HepG2 (cell line): ENCODE data around the gene PLA2G4A. TPM values are rescaled to one million over a fixed set of nuclear protein-coding genes. Genes with fewer than 3 reads are reported as not detected.

Experiments
- ATAC-seq: fragments of 200-7000 bp; cut with Tn5 transposase; 3 replicates; pipeline ENCODE4 v1.9.1; 2020; ENCODE audit warnings: mild to moderate bottlenecking, moderate library complexity
- BruUV-seq: library from RNA; stranded (reverse); fragments of 400-500 nt; replicated peaks from 2 replicates; lab custom pipeline; 2021; lab: Mats Ljungman, UMichigan
- CTCF ChIA-PET: fragments of 300-600 bp; formaldehyde crosslinking; extraction: SDS; loops from one replicate; lab custom pipeline; 2021; ENCODE audit warnings: low total read pairs, inconsistent platforms, low intra/inter-chr PET ratio; lab: Yijun Ruan, JAX
- POLR2A ChIA-PET: fragments of 350-600 bp; sonication (Branson Sonifier 250); formaldehyde crosslinking; loops from one replicate; lab custom pipeline; 2020; ENCODE audit warnings: antibody characterized with exemption, inconsistent platforms; lab: Yijun Ruan, JAX
- DNase-seq: peaks from one replicate; pipeline ENCODE4 v3.0.0-alpha.2; 2015; ENCODE audit warnings: low spot score
- FAIRE-seq: peaks from 3 replicates; lab custom pipeline; 2011; peaks lifted over from hg19 to GRCh38; lab: Jason Lieb, UNC
- H2AFZ ChIP-seq: one replicate; pipeline ENCODE4 v1.6.1; 2011; ENCODE audit warnings: low read length, inconsistent platforms
- H3K27ac ChIP-seq: fragments of 300-600 bp; 3 replicates; pipeline ENCODE4 v1.8.0; 2011; ENCODE audit warnings: mixed run types, mild to moderate bottlenecking, mixed read lengths, low read length, inconsistent platforms; ENCODE audit not compliant: insufficient read depth; ENCODE audit errors: extremely low read length
- H3K27me3 ChIP-seq, 2 experiments: fragments of 200-600 bp in 1 of 2; 2 replicates in 1 of 2; 3 replicates in 1 of 2; pipeline versions ENCODE4 v1.6.0 to v1.8.0; 2011; ENCODE audit warnings: low read length in 2 of 2, mild to moderate bottlenecking in 2 of 2, moderate library complexity in 2 of 2, inconsistent platforms in 1 of 2; ENCODE audit not compliant: insufficient read depth in 2 of 2, control insufficient read depth in 1 of 2
- H3K36me3 ChIP-seq, 2 experiments: fragments of 200-600 bp in 1 of 2; replicated peaks in 1 of 2; 2 replicates in 1 of 2; 3 replicates in 1 of 2; pipeline versions ENCODE4 v1.5.1 to v1.8.0; 2011; ENCODE audit warnings: low read length in 2 of 2, inconsistent platforms in 1 of 2; ENCODE audit not compliant: insufficient read depth in 2 of 2, control insufficient read depth in 1 of 2
- H3K4me1 ChIP-seq: 2 replicates; pipeline ENCODE4 v1.5.1; 2012; ENCODE audit warnings: low read length, inconsistent platforms; ENCODE audit not compliant: insufficient read depth
- H3K4me2 ChIP-seq: 2 replicates; pipeline ENCODE4 v1.6.0; 2011; ENCODE audit warnings: low read depth, low read length, inconsistent platforms
- H3K4me3 ChIP-seq, 3 experiments: fragments of 200-600 bp in 1 of 3; sonication (generic), shearing (Covaris generic) in 1 of 3; replicated peaks in 1 of 3; 2 replicates each; pipeline ENCODE4 v1.5.1; 2011 to 2016; ENCODE audit warnings: low read length in 3 of 3, inconsistent platforms in 2 of 3, low read depth in 2 of 3, mild to moderate bottlenecking in 2 of 3, control low read depth in 1 of 3, mixed read lengths in 1 of 3; ENCODE audit not compliant: insufficient read depth in 1 of 3
- H3K79me2 ChIP-seq: one replicate; pipeline ENCODE4 v1.6.1; 2011; ENCODE audit warnings: low read length, inconsistent platforms; ENCODE audit not compliant: insufficient read depth
- H3K9ac ChIP-seq: 2 replicates; pipeline ENCODE4 v1.6.0; 2011; ENCODE audit warnings: mild to moderate bottlenecking, low read depth, low read length, inconsistent platforms; ENCODE audit not compliant: insufficient read depth
- H3K9me3 ChIP-seq: 2 replicates; pipeline ENCODE4 v1.5.1; 2012; ENCODE audit warnings: mild to moderate bottlenecking, low read length
- H4K20me1 ChIP-seq: 2 replicates; pipeline ENCODE4 v1.6.0; 2011; ENCODE audit warnings: inconsistent platforms, mild to moderate bottlenecking, low read length, moderate library complexity; ENCODE audit not compliant: insufficient read depth
- NFE2L1 ChIP-seq: sonication (generic); formaldehyde crosslinking; IDR thresholded peaks from 2 replicates; pipeline ENCODE4 v1.4.0; 2020; ENCODE audit warnings: missing genetic modification reagents, mild to moderate bottlenecking, borderline replicate concordance
- NFKBIZ ChIP-seq: IDR thresholded peaks from 2 replicates; pipeline ENCODE4 v1.6.1; 2018; ENCODE audit warnings: missing genetic modification reagents, missing compliant biosample characterization
- SRSF1 ChIP-seq: fragments of 200-400 bp; formaldehyde crosslinking; optimal IDR thresholded peaks from 2 replicates; pipeline ENCODE3; 2017; ENCODE audit warnings: mild to moderate bottlenecking, low read depth, low read length, moderate library complexity
- ZEB1 ChIP-seq: IDR thresholded peaks from 2 replicates; pipeline ENCODE4 v1.6.1; 2012; ENCODE audit warnings: mild to moderate bottlenecking, low read depth, inconsistent platforms; ENCODE audit not compliant: insufficient replicate concordance
- ZKSCAN8 ChIP-seq: IDR thresholded peaks from 2 replicates; pipeline ENCODE4 v1.6.1; 2016; ENCODE audit warnings: borderline replicate concordance, missing genetic modification reagents, missing compliant biosample characterization
- ZNF121 ChIP-seq: sonication (generic); formaldehyde crosslinking; IDR thresholded peaks from 2 replicates; pipeline ENCODE4 v1.5.0; 2020; ENCODE audit warnings: mild to moderate bottlenecking, missing genetic modification reagents
- ZNF703 ChIP-seq: sonication (generic); formaldehyde crosslinking; IDR thresholded peaks from 2 replicates; pipeline ENCODE4 v1.5.1; 2020; ENCODE audit warnings: missing genetic modification reagents, mild to moderate bottlenecking, moderate library complexity, borderline replicate concordance
- WGBS: methylation state at CpG from one replicate; pipeline ENCODE4 v1.1.6; 2017; ENCODE audit warnings: low lambda C conversion rate; 5-methylcytosine and 5-hydroxymethylcytosine counted together
- in situ Hi-C: cut with HindIII; loops from 2 replicates; pipeline ENCODE4 v1.10.0; 2017; ENCODE audit warnings: low pct_unique_long_range_greater_than_20kb; ENCODE audit not compliant: extremely low pct_ligation_motif_present
- intact Hi-C: fragments of 100-400 bp; cut with micrococcal nuclease; formaldehyde crosslinking; loops from one replicate; pipeline ENCODE4 v1.10.0; 2022; ENCODE audit not compliant: unreplicated experiment
- polyA plus RNA-seq, 8 experiments: library from polyadenylated mRNA; depleted of rRNA in 3 of 8; stranded (reverse) in 7 of 8; unstranded in 1 of 8; fragments of >200 nt; fragmentation: Illumina TruSeq in 4 of 8; extraction: Trizol in 4 of 8; gene quantifications; 2 replicates each; pipeline versions ENCODE4 v1.2.1 to v1.2.3, GENCODE V29; 2011 to 2016; ENCODE audit warnings: low read depth in 4 of 8, missing spikeins in 1 of 8, mixed read lengths in 1 of 8; ENCODE audit not compliant: insufficient read depth in 1 of 8
- total RNA-seq, 5 experiments: library from RNA; depleted of rRNA; stranded (reverse); fragments of >200 nt; fragmentation: Illumina TruSeq; extraction: Trizol; gene quantifications; 2 replicates each; pipeline ENCODE4 v1.2.3, GENCODE V29; 2016; ENCODE audit warnings: low read depth in 1 of 5
- TF ChIP-seq, protein P1 (sequence below): sonication (generic); formaldehyde crosslinking; IDR thresholded peaks from 2 replicates; pipeline ENCODE4 v1.5.0; 2020; ENCODE audit warnings: missing genetic modification reagents
- TF ChIP-seq, protein P2 (sequence below): sonication (generic); formaldehyde crosslinking; IDR thresholded peaks from 2 replicates; pipeline ENCODE4 v1.4.0; 2020; ENCODE audit warnings: missing genetic modification reagents
- TF ChIP-seq, protein P3 (sequence below): IDR thresholded peaks from 2 replicates; pipeline ENCODE4 v1.6.1; 2016; ENCODE audit warnings: missing compliant biosample characterization, missing genetic modification reagents, borderline replicate concordance

The PLA2G4A gene
- total and polyA plus RNA-seq, 2 of the 13 experiments (the other 11 are each of a cell fraction or from before 2014, with no cell fraction given): not detected

DNA sequence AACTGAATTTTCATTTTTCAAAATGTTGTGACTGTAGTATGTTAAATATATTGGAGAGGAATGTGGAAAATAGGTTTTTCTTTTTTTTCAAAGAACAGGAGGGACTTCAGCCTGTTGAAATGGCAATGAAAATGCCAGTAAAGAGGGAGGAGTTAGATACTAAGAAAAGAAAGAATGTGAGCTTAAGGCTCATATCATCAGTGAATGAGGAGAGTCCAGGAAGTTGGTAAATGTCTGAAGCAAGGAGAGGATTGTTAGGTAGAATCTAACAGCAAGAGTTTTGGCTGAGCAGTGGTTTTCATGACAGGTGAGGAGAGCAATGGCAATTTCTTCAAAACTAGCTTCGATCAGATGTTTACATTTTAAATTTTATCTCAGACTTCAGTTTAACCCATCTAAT, 43.0 kb downstream of the PLA2G4A start:
- POLR2A ChIA-PET: no interaction called here
- no peak for FAIRE-seq
- 57% methylated on average over 1 of the region's 1 CpG for WGBS
- H3K9ac ChIP-seq: no peak overlapping the region
- H3K79me2 ChIP-seq: no peaks in the 10 kb centered on the region
- intact Hi-C loops: no loop called here
- no peaks in the 10 kb centered on the region for H4K20me1 ChIP-seq
- no peaks in the 10 kb centered on the region for H3K4me1 ChIP-seq
- DNase-seq: no peak
- H3K4me2 ChIP-seq: no peak overlapping the region
- CTCF ChIA-PET: no interaction called here
- H3K9me3 ChIP-seq: no peaks in the 10 kb centered on the region
- no peak for ATAC-seq
- H3K4me3 ChIP-seq: no peak overlapping the region
- TF ChIP-seq, protein P1, sequence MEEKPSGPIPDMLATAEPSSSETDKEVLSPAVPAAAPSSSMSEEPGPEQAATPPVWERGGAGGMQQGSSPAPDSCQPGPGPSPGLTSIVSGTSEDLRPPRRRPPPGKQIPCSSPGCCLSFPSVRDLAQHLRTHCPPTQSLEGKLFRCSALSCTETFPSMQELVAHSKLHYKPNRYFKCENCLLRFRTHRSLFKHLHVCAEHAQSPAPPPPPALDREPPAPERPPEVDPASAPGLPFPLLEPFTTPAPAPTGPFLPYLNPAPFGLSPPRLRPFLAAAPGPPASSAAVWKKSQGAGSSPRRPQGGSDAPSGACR (CRISPR knock-in tag): no peak
- TF ChIP-seq, protein P2, sequence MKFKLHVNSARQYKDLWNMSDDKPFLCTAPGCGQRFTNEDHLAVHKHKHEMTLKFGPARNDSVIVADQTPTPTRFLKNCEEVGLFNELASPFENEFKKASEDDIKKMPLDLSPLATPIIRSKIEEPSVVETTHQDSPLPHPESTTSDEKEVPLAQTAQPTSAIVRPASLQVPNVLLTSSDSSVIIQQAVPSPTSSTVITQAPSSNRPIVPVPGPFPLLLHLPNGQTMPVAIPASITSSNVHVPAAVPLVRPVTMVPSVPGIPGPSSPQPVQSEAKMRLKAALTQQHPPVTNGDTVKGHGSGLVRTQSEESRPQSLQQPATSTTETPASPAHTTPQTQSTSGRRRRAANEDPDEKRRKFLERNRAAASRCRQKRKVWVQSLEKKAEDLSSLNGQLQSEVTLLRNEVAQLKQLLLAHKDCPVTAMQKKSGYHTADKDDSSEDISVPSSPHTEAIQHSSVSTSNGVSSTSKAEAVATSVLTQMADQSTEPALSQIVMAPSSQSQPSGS (CRISPR knock-in tag): no peak
- TF ChIP-seq, protein P3, sequence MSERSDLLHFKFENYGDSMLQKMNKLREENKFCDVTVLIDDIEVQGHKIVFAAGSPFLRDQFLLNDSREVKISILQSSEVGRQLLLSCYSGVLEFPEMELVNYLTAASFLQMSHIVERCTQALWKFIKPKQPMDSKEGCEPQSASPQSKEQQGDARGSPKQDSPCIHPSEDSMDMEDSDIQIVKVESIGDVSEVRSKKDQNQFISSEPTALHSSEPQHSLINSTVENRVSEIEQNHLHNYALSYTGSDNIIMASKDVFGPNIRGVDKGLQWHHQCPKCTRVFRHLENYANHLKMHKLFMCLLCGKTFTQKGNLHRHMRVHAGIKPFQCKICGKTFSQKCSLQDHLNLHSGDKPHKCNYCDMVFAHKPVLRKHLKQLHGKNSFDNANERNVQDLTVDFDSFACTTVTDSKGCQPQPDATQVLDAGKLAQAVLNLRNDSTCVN (CRISPR knock-in tag): no peak
- TF ChIP-seq NFE2L1 (CRISPR knock-in tag) (no peak), ZNF121 (no peak), ZNF703 (CRISPR knock-in tag) (no peak), NFKBIZ (no peak), ZEB1 (no peak), SRSF1 (no peak), ZKSCAN8 (CRISPR knock-in tag) (no peak)
- in situ Hi-C loops: no loop called here
- H3K36me3 ChIP-seq: no peaks in the 10 kb centered on the region
- no peak overlapping the region for H2AFZ ChIP-seq
- no peak overlapping the region for H3K27ac ChIP-seq
- no TSS peak for BruUV-seq
- no peaks in the 10 kb centered on the region for H3K27me3 ChIP-seq
